ENCODE data around the gene PARD3. TPM values are rescaled to one million over a fixed set of nuclear protein-coding genes. Genes with fewer than 3 reads are reported as not detected.

Gene PARD3
- total and polyA plus RNA-seq, 4 experiments from 2014 or later, result 0.13 to 0.25 TPM; not detected in 2

DNA sequence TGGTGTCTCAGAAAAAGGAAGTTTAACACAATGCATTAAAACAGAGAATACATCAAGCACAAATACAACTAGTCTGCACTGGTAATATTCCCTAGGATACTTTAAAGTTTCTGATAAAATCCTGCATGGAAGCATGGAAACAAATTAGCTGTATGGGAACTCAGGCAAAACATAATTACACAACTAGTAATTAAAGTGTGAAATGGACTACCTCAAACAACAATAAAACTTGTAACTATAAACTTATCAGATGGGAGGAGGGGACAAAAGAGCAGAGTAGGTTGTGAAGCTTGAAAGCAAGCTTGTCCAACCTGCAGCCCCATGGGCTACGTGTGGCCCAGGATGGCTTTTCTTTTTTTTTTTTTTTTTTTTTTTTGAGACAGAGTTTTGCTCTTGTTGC, 98.9 kb downstream of the PARD3 start:
- Mint-ChIP-seq H3K27ac (no peak overlapping the region), H3K36me3 (no peaks in the 10 kb centered on the region), H3K27me3 (peaks cover 0 to 3% of the 10 kb centered on the region in 2 donors), H3K4me3 (no peak overlapping the region), H3K4me1 (peaks cover 0 to 1% (median 0%) of the 10 kb centered on the region in 4 donors), H3K9me3 (no peaks in the 10 kb centered on the region)
- intact Hi-C loops (cut with micrococcal nuclease), result no loop called here
- no peaks in the 10 kb centered on the region for H3K36me3 ChIP-seq (ENCODE audit: insufficient read depth, low read length)
- no peaks in the 10 kb centered on the region for H3K9me3 ChIP-seq (ENCODE audit: control insufficient read depth in 1 of 2, low read length in 2 of 2)
- H3K27me3 ChIP-seq (ENCODE audit: insufficient read depth, low read length), result no peaks in the 10 kb centered on the region
- POLR2A ChIA-PET (ENCODE audit: partially characterized antibody), result no interaction called here
- DNase-seq, result no peak
- no peak overlapping the region for H3K4me3 ChIP-seq (ENCODE audit: low read length in 2 of 2)
- H3K27ac ChIP-seq (ENCODE audit: low read depth, low read length), result no peak overlapping the region
- CTCF ChIA-PET (ENCODE audit: partially characterized antibody), result no interaction called here
- H3K4me1 ChIP-seq (ENCODE audit: insufficient read depth, low read length), result no peaks in the 10 kb centered on the region

DNA sequence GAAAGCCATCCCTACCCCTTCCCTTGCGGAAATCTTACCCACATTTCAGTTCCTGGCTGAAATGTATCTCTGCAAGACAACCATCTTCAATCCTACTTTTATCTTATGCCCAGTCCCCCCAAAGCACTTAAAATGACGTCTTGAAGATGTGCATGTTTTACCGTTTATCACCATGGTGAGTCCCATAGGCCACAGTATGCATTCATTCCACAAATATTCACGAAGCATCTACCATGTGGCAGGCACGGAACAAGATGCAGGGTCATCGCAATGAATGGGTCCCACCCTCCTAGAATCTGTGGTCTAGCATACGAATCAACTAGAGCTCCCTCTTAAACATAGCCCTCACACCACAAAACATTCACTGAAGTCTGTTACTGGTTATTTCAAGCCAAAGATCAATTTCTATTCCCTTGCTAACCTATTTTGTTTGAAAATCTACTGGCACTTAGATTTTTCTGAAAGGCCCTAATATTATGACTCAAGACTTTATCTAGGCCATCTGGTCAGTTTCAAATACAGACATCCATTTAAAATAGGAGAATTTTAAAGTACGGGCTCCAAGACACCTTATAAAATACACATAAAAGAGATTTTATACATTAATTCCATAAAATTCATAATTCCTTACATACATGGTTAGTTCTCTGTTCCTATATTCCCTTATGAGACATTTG, 99.4 kb downstream of the PARD3 start:
- ChIA-PET POLR2A (ENCODE audit: partially characterized antibody) (interaction anchor here (0.7 kb wide), 1 partner anchor 420 kb away, joined by 5 read pairs; no protein-coding TSS in a partner anchor), CTCF (ENCODE audit: partially characterized antibody) (no interaction called here)
- no peak overlapping the region for H3K27ac Mint-ChIP-seq
- Histone ChIP-seq H3K4me1 (ENCODE audit: insufficient read depth, low read length) (no peaks in the 10 kb centered on the region), H3K27ac (ENCODE audit: low read depth, low read length) (no peak overlapping the region), H3K4me3 (ENCODE audit: low read length in 2 of 2) (no peak overlapping the region), H3K9me3 (ENCODE audit: control insufficient read depth in 1 of 2, low read length in 2 of 2) (no peaks in the 10 kb centered on the region), H3K36me3 (ENCODE audit: insufficient read depth, low read length) (no peaks in the 10 kb centered on the region), H3K27me3 (ENCODE audit: insufficient read depth, low read length) (no peaks in the 10 kb centered on the region)
- peaks cover 0 to 1% (median 0%) of the 10 kb centered on the region in 4 donors for H3K4me1 Mint-ChIP-seq
- peaks cover 0 to 3% of the 10 kb centered on the region in 2 donors for H3K27me3 Mint-ChIP-seq
- intact Hi-C loops (cut with micrococcal nuclease), result no loop called here
- H3K4me3 Mint-ChIP-seq, result no peak overlapping the region
- H3K36me3 Mint-ChIP-seq, result no peaks in the 10 kb centered on the region
- H3K9me3 Mint-ChIP-seq, result no peaks in the 10 kb centered on the region
- no peak for DNase-seq

DNA sequence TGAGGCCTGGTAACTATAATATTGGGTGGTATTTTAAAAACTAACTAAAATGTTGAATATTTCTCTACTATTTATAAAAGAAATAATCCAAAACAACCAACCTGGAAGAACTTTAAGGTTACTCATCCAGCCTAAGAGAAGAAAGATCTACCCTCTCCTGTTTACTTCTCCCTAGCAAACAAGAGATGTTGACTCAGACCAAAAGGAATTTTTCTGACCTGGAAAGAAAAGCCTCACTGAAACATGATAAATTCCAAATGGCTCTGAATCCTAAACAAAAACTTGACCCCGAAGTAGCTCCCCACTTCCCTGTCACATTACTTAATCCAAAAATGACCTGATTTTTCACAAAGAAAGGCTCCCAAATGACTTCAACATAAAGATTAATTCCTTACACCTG, 101.2 kb downstream of the PARD3 start:
- H3K27ac Mint-ChIP-seq, result no peak overlapping the region
- ChIA-PET CTCF (ENCODE audit: partially characterized antibody) (no interaction called here), POLR2A (ENCODE audit: partially characterized antibody) (no interaction called here)
- H3K36me3 ChIP-seq (ENCODE audit: insufficient read depth, low read length), result no peaks in the 10 kb centered on the region
- DNase-seq, result no peak
- no peak overlapping the region for H3K27ac ChIP-seq (ENCODE audit: low read depth, low read length)
- H3K4me1 ChIP-seq (ENCODE audit: insufficient read depth, low read length), result no peaks in the 10 kb centered on the region
- no peaks in the 10 kb centered on the region for H3K9me3 ChIP-seq (ENCODE audit: control insufficient read depth in 1 of 2, low read length in 2 of 2)
- intact Hi-C loops (cut with micrococcal nuclease), result no loop called here
- H3K4me3 ChIP-seq (ENCODE audit: low read length in 2 of 2), result no peak overlapping the region
- no peaks in the 10 kb centered on the region for H3K9me3 Mint-ChIP-seq
- H3K4me3 Mint-ChIP-seq, result no peak overlapping the region
- H3K27me3 ChIP-seq (ENCODE audit: insufficient read depth, low read length), result no peaks in the 10 kb centered on the region
- H3K36me3 Mint-ChIP-seq, result no peaks in the 10 kb centered on the region
- H3K27me3 Mint-ChIP-seq, result peaks cover 0 to 3% of the 10 kb centered on the region in 2 donors
- no peaks in the 10 kb centered on the region for H3K4me1 Mint-ChIP-seq

DNA sequence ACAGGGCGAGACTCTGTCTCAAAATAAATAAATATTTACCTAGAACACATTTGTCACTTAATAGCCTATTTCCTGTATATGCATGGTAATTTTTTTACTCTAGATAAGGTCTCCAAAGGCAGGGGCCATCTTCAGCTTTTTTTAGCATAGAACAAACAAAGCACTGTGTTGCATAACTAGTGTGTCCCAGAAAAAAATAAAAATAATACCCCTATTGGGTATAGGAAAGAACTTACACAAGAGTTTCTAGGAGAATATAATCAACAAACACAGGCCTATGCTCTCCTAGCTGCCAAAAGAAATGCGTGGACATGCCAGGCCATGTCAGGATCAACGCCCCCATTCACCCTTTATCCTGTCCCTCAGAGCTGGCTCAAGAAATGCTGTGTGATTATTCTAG, 103.6 kb downstream of the PARD3 start:
- no peaks in the 10 kb centered on the region for H3K4me1 ChIP-seq (ENCODE audit: insufficient read depth, low read length)
- no peaks in the 10 kb centered on the region for H3K4me1 Mint-ChIP-seq
- CTCF ChIA-PET (ENCODE audit: partially characterized antibody), result no interaction called here

DNA sequence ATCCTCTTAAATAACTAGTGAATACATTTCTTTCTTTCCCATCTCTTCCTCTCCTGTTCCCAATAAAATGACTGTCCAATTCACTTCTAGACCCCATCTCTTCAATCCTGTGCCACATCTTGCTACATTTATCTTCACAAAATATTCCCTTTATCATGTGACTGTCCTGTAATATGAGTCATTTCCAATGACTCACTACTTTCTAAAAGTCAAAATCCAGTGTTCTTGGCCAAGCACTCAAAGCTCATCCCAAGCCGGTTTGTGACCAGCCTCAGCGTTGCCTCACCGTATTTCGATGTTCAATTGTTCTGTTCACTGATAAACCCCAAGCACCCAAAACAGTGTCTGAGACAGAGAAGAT, 104.7 kb downstream of the PARD3 start:
- H3K36me3 ChIP-seq (ENCODE audit: insufficient read depth, low read length), result no peaks in the 10 kb centered on the region
- ChIA-PET POLR2A (ENCODE audit: partially characterized antibody) (no interaction called here), CTCF (ENCODE audit: partially characterized antibody) (no interaction called here)
- H3K27me3 Mint-ChIP-seq, result no peaks in the 10 kb centered on the region
- H3K9me3 Mint-ChIP-seq, result no peaks in the 10 kb centered on the region
- H3K4me1 ChIP-seq (ENCODE audit: insufficient read depth, low read length), result no peaks in the 10 kb centered on the region
- H3K4me3 Mint-ChIP-seq, result no peak overlapping the region
- H3K4me1 Mint-ChIP-seq, result peaks cover 2 to 8% (median 5%) of the 10 kb centered on the region in 4 donors
- H3K27ac Mint-ChIP-seq, result no peak overlapping the region
- DNase-seq, result no peak
- H3K4me3 ChIP-seq (ENCODE audit: low read length in 2 of 2), result no peak overlapping the region
- no peaks in the 10 kb centered on the region for H3K36me3 Mint-ChIP-seq
- intact Hi-C loops (cut with micrococcal nuclease), result no loop called here
- no peaks in the 10 kb centered on the region for H3K27me3 ChIP-seq (ENCODE audit: insufficient read depth, low read length)
- H3K9me3 ChIP-seq (ENCODE audit: control insufficient read depth in 1 of 2, low read length in 2 of 2), result no peaks in the 10 kb centered on the region
- H3K27ac ChIP-seq (ENCODE audit: low read depth, low read length), result no peak overlapping the region

More for the DNA sequence above, 103.6 kb downstream of the PARD3 start:
- H3K36me3 Mint-ChIP-seq, result no peaks in the 10 kb centered on the region
- intact Hi-C loops (cut with micrococcal nuclease), result no loop called here
- POLR2A ChIA-PET (ENCODE audit: partially characterized antibody), result no interaction called here
- no peak overlapping the region for H3K27ac Mint-ChIP-seq
- Histone ChIP-seq H3K27me3 (ENCODE audit: insufficient read depth, low read length) (no peaks in the 10 kb centered on the region), H3K36me3 (ENCODE audit: insufficient read depth, low read length) (no peaks in the 10 kb centered on the region), H3K27ac (ENCODE audit: low read depth, low read length) (no peak overlapping the region), H3K4me3 (ENCODE audit: low read length in 2 of 2) (no peak overlapping the region), H3K9me3 (ENCODE audit: control insufficient read depth in 1 of 2, low read length in 2 of 2) (no peaks in the 10 kb centered on the region)
- peaks cover 0 to 3% of the 10 kb centered on the region in 2 donors for H3K27me3 Mint-ChIP-seq
- no peak overlapping the region for H3K4me3 Mint-ChIP-seq
- H3K9me3 Mint-ChIP-seq, result no peaks in the 10 kb centered on the region
- no peak for DNase-seq

DNA sequence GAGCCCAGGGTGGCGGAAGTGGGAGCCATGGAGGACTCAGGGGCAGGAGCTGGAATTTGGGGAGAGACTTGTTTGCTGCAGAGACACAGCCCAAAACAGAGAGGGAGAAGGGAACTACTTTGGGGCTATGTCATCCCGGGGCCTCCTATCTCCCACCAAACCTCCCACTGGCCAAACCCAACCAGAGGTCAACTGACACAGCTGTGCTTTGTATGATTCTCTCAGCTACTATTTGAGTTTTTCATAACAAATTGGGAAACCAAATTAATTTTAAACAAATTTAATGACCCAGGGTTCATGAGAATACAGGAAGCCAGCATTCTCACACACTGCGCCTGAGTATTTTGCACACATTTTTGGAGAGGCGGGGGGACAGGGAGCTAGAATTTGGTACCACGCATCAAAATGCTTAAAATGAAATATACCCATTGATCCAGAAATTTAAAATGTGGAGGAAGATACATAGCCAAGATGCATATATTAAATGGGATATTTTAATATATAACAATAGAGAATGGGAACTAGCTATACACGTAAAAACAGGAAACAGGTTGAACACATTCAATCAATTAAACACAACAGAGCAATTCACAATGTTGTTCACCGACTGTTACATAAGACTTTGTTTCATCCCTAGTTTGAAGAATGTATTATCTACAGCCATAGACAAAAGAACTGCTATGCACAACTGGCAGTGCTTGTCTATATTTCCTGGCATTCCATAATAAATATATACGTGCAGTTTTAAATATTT, 105.3 kb downstream of the PARD3 start:
- Mint-ChIP-seq H3K4me3 (no peak overlapping the region), H3K27ac (no peak overlapping the region), H3K36me3 (no peaks in the 10 kb centered on the region), H3K27me3 (no peaks in the 10 kb centered on the region), H3K4me1 (peaks cover 2 to 9% (median 5%) of the 10 kb centered on the region in 4 donors), H3K9me3 (no peaks in the 10 kb centered on the region)
- Histone ChIP-seq H3K9me3 (ENCODE audit: control insufficient read depth in 1 of 2, low read length in 2 of 2) (no peaks in the 10 kb centered on the region), H3K27ac (ENCODE audit: low read depth, low read length) (no peak overlapping the region), H3K4me3 (ENCODE audit: low read length in 2 of 2) (no peak overlapping the region), H3K36me3 (ENCODE audit: insufficient read depth, low read length) (no peaks in the 10 kb centered on the region), H3K4me1 (ENCODE audit: insufficient read depth, low read length) (no peaks in the 10 kb centered on the region), H3K27me3 (ENCODE audit: insufficient read depth, low read length) (no peaks in the 10 kb centered on the region)
- intact Hi-C loops (cut with micrococcal nuclease), result no loop called here
- ChIA-PET POLR2A (ENCODE audit: partially characterized antibody) (no interaction called here), CTCF (ENCODE audit: partially characterized antibody) (no interaction called here)
- no peak for DNase-seq

DNA sequence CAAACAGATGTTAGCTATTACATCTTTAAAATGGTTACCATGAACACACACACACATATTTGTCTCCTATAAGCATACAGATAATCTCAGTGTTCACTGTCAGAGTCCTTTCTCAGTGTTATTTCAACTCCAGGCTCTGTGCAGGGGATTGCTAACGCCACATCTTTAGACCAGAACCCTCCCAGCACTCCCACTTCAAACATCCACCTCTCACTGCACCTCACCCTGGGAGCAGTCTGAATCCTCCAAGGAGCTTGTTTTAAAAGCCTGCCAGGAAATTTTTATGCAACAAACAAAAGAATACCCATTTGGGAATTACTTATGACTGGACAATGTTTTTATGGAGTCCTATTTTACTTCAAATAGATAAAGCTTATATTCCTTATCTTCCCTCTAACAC, 107.4 kb downstream of the PARD3 start:
- Mint-ChIP-seq H3K4me1 (peaks cover 2 to 9% (median 6%) of the 10 kb centered on the region in 4 donors), H3K9me3 (no peaks in the 10 kb centered on the region), H3K27ac (no peak overlapping the region), H3K36me3 (no peaks in the 10 kb centered on the region), H3K27me3 (peaks cover 0 to 2% of the 10 kb centered on the region in 2 donors), H3K4me3 (no peak overlapping the region)
- H3K9me3 ChIP-seq (ENCODE audit: control insufficient read depth in 1 of 2, low read length in 2 of 2), result no peaks in the 10 kb centered on the region
- H3K4me3 ChIP-seq (ENCODE audit: low read length in 2 of 2), result no peak overlapping the region
- H3K27me3 ChIP-seq (ENCODE audit: insufficient read depth, low read length), result no peaks in the 10 kb centered on the region
- ChIA-PET POLR2A (ENCODE audit: partially characterized antibody) (no interaction called here), CTCF (ENCODE audit: partially characterized antibody) (no interaction called here)
- H3K4me1 ChIP-seq (ENCODE audit: insufficient read depth, low read length), result no peaks in the 10 kb centered on the region
- no peaks in the 10 kb centered on the region for H3K36me3 ChIP-seq (ENCODE audit: insufficient read depth, low read length)
- no peak overlapping the region for H3K27ac ChIP-seq (ENCODE audit: low read depth, low read length)
- DNase-seq, result no peak
- intact Hi-C loops (cut with micrococcal nuclease), result no loop called here

All from CD4-positive, alpha-beta memory T cell (primary cell).